ENCODE data around the gene UBAP1.
"Not testable (repeated sequence)": the region's sequence is repeated elsewhere in the genome, so short reads cannot be mapped to it uniquely, and the experiment has no call there.

The UBAP1 gene

DNA sequence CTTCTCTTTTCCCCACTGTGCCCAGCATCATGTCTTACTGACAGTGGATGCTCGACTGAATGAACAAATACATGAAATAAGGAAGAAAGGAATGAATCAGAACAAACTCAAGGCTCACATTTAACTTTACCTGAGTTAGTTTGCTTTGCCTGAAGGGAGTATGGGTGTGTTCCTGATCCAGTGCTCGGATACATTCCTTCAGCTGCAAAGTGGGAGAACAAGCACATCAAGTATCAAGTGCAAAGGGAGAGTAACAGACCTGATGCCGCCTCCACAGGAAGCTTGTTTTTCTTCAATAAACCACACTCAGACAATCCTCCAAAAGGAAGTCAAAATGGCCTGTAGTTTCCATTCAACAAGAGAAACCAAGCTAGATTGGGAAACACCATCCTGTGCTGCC, 84.1 kb downstream of the UBAP1 start:
- DNase-seq (ENCODE audit: low read depth): no peak

DNA sequence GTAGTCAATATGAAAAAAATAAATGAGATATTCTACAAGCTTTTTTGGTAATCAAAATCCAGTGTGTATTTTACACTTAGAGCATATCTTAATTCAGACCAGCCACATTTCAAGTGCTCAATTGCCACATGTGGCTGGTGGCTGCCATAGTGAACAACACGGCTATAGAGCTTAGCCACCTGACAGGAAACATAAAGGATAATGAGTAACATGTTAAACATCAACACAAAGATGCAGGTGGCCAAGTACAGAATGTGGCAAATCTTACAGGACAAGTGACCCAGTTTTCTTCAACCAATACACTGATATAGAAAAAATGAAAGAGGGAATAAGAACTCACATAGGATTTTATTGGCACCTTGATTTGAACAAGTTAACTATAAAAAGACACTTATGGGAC, 88.8 kb downstream of the UBAP1 start:
- DNase-seq (ENCODE audit: low read depth): no peak

DNA sequence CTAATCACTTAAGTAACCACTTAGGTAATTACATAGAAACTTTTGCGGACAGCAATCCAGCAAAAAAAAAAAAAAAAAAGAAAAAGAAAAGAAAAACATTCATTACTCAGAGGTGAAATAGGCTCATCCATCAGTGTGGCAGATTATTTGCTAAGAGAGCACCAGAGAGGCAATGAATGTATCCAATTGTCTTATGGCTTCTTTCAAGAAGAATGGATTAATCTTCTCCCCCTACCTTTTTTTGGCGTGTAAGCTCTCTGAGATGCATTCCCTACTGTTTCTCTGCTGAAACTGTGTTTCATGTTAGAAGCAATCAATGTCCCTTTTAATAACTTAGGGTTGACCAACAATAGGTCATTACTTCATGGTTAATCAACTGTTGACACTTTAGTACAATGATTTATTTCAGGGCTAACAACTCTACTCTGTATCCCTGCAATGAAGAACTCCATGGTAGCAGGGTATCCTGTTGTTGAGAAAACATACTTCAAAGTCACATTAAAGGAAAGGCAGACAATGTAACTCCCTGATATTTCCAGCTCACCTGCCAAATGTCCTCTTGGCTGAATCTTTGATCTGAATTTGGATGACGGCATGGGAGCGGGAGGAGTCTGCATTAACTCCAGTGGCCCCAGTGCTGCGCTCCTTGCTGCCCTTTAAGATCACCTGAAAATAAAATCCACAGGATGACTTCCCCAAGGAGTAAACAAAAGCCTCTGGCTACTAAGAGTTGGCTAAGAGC, 92.6 kb downstream of the UBAP1 start:
- no peak for DNase-seq (ENCODE audit: low read depth)

- no peak for DNase-seq (ENCODE audit: low read depth)
These were observed 93.3 kb downstream of the UBAP1 start for GRCh38 chr9:34272101-34272541.

GRCh38 chr9:34273588-34273987, 94.7 kb downstream of the UBAP1 start:
- DNase-seq (ENCODE audit: low read depth): not testable (repeated sequence)

GRCh38 chr9:34275811-34276210, 97.0 kb downstream of the UBAP1 start:
- DNase-seq (ENCODE audit: low read depth): no peak

- DNase-seq (ENCODE audit: low read depth): no peak
These were observed 97.9 kb downstream of the UBAP1 start for GRCh38 chr9:34276772-34277171.

- no peak for DNase-seq (ENCODE audit: low read depth)
These were observed 100.6 kb downstream of the UBAP1 start for GRCh38 chr9:34279411-34279810.

GRCh38 chr9:34282096-34282495, 103.3 kb downstream of the UBAP1 start:
- DNase-seq (ENCODE audit: low read depth): no peak

DNA sequence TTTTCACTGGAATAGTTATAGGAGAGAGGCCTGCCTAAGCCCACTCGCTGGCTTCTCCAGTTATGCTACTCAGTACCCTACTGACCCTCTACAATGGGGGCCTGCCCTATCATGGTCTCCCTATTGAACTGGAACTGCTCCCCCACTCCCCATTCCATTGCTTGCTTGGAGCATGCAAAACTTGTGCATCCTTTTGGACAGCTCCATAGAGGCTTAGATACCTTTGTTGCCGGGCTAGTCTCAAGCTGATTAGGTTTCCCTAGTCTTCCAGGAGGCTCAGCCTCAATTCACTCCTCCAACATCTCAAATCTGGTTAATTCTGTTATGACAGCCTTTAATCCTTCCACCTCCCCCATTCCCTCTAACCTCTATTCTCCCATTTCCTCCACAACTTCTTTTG, 110.3 kb downstream of the UBAP1 start:
- no peak for DNase-seq (ENCODE audit: low read depth)

GRCh38 chr9:34291023-34291422, 112.2 kb downstream of the UBAP1 start:
- DNase-seq (ENCODE audit: low read depth): no peak

- no peak for DNase-seq (ENCODE audit: low read depth)
These were observed 112.6 kb downstream of the UBAP1 start for GRCh38 chr9:34291423-34291822.

DNA sequence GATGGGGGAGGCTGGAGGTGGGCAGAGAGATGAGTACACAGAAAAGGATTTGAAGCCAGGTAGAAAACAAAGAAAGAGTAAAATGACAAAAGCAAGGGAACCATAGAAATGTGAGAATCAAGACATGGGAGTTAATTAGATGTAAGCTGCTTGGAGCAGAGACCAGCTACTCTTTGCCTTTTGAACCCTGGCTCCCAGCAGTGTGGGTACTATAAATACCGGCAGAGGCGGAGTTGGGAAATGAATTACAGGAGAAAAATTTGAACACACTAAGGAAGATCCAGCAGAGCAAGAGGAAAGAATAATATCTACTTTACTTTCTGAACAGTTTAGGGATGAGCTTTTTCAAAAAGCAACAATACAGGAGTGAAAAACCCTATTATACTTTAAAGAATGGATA, 113.7 kb downstream of the UBAP1 start:
- DNase-seq (ENCODE audit: low read depth): no peak

DNA sequence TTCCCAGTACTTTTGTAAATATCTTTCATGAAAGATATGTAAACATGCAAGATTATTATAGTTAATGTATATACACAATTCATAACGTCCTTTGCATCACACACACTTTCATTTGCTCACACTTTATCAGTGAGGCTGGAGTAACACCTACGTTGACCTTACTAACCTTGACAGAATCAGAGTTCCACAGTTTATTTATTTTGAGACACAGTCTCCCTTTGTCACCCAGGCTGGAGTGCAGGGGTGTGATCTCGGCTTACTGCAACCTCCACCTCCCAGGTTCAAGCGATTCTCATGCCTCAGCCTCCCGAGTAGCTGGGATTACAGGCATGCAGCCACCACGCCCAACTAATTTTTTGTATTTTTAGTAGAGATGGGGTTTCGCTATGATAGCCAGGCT, 122.2 kb downstream of the UBAP1 start:
- not testable (repeated sequence) for DNase-seq (ENCODE audit: low read depth)
